ENCODE measurements around the gene NAPEPLD.

DNA sequence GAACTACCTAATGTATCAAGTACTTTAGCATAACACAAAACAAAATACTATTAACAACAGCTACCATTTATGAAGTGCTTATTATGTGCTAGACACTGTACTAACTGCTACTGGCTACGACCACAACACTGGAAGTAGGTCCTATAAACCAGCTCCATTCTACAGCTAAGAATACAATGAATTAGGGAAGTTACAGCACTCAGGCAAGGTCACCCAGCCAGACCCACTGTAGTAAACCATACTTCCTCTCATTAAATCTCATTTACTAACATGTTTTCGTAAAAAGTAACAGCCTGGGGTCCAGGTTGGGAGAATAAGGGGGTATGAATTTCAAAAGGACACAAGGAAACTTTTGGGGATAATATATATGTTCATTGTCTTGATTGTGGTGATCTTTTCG, 25.4 kb downstream of the NAPEPLD start:
- TF ChIP-seq TCF7L2 (IDR thresholded peaks at IDR 0.05; ENCODE audit: low read depth, low read length) (no peak), POLR2AphosphoS5 (IDR thresholded peaks at IDR 0.05; ENCODE audit: low read depth, low read length) (no peak), SIN3A (IDR thresholded peaks at IDR 0.05; ENCODE audit: borderline replicate concordance, insufficient read depth, low read depth, low read length) (no peak)
- TF ChIP-seq, protein P1, sequence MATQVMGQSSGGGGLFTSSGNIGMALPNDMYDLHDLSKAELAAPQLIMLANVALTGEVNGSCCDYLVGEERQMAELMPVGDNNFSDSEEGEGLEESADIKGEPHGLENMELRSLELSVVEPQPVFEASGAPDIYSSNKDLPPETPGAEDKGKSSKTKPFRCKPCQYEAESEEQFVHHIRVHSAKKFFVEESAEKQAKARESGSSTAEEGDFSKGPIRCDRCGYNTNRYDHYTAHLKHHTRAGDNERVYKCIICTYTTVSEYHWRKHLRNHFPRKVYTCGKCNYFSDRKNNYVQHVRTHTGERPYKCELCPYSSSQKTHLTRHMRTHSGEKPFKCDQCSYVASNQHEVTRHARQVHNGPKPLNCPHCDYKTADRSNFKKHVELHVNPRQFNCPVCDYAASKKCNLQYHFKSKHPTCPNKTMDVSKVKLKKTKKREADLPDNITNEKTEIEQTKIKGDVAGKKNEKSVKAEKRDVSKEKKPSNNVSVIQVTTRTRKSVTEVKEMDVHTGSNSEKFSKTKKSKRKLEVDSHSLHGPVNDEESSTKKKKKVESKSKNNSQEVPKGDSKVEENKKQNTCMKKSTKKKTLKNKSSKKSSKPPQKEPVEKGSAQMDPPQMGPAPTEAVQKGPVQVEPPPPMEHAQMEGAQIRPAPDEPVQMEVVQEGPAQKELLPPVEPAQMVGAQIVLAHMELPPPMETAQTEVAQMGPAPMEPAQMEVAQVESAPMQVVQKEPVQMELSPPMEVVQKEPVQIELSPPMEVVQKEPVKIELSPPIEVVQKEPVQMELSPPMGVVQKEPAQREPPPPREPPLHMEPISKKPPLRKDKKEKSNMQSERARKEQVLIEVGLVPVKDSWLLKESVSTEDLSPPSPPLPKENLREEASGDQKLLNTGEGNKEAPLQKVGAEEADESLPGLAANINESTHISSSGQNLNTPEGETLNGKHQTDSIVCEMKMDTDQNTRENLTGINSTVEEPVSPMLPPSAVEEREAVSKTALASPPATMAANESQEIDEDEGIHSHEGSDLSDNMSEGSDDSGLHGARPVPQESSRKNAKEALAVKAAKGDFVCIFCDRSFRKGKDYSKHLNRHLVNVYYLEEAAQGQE (IDR thresholded peaks at IDR 0.05; ENCODE audit: insufficient read depth in 1 of 2, low read depth in 2 of 2, low read length in 1 of 2) = no peak
- TF ChIP-seq, protein P2, sequence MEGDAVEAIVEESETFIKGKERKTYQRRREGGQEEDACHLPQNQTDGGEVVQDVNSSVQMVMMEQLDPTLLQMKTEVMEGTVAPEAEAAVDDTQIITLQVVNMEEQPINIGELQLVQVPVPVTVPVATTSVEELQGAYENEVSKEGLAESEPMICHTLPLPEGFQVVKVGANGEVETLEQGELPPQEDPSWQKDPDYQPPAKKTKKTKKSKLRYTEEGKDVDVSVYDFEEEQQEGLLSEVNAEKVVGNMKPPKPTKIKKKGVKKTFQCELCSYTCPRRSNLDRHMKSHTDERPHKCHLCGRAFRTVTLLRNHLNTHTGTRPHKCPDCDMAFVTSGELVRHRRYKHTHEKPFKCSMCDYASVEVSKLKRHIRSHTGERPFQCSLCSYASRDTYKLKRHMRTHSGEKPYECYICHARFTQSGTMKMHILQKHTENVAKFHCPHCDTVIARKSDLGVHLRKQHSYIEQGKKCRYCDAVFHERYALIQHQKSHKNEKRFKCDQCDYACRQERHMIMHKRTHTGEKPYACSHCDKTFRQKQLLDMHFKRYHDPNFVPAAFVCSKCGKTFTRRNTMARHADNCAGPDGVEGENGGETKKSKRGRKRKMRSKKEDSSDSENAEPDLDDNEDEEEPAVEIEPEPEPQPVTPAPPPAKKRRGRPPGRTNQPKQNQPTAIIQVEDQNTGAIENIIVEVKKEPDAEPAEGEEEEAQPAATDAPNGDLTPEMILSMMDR (IDR thresholded peaks at IDR 0.05) = no peak
